Measurements from ENCODE around the gene ITGAL.

- peak; percentile 13; the same call in 1 of the 2 replicates for TF ChIP-seq CTCF (IDR thresholded peaks at IDR 0.05; ENCODE audit: low read length)
- TF ChIP-seq EZH2 (IDR thresholded peaks at IDR 0.05; ENCODE audit: borderline replicate concordance, low read length), result no peak
Observed at GRCh38 chr16:30557957-30558788, 85.6 kb downstream of the ITGAL start, which contains the start of gene ZNF764.
